Suppressor macrophage (primary cell): ENCODE data around the gene TMCC2.

ENCODE experiments used
- DNase-seq, 4 experiments: peaks; one replicate each; pipeline ENCODE4 v3.0.0-alpha.2; 2020 to 2022

Gene TMCC2

GRCh38 chr1:205303247-205303888 lies 75.6 kb downstream of the TMCC2 start:
- no peak for DNase-seq

- DNase-seq: no peak
Measured at GRCh38 chr1:205304046-205304694, 76.4 kb downstream of the TMCC2 start.

GRCh38 chr1:205304695-205305070 lies 76.9 kb downstream of the TMCC2 start:
- DNase-seq: no peak

GRCh38 chr1:205306929-205307566 lies 79.3 kb downstream of the TMCC2 start:
- no peak for DNase-seq

GRCh38 chr1:205309741-205310140 lies 82.0 kb downstream of the TMCC2 start:
- DNase-seq: no peak

GRCh38 chr1:205310976-205311704 lies 83.4 kb downstream of the TMCC2 start:
- peak; percentile 55 to 90 (median 76) for DNase-seq

- DNase-seq: no peak
Measured at GRCh38 chr1:205312866-205313562, 85.3 kb downstream of the TMCC2 start.

GRCh38 chr1:205313563-205314308 lies 86.0 kb downstream of the TMCC2 start:
- peak; percentile 78 to 87 (median 84) for DNase-seq

- no peak for DNase-seq
Measured at GRCh38 chr1:205315008-205315618, 87.4 kb downstream of the TMCC2 start.

- DNase-seq: peak in 3 of 4 experiments; percentile 14 to 27 (median 27)
Measured at GRCh38 chr1:205316161-205316566, 88.4 kb downstream of the TMCC2 start.

GRCh38 chr1:205317311-205317917 lies 89.7 kb downstream of the TMCC2 start:
- peak in 1 of 4 experiments; percentile 11 for DNase-seq

- DNase-seq: peak in 3 of 4 experiments; percentile 23 to 34 (median 30)
Measured at GRCh38 chr1:205318231-205318991, 90.7 kb downstream of the TMCC2 start.

GRCh38 chr1:205319081-205320018 lies 91.6 kb downstream of the TMCC2 start:
- DNase-seq: peak; percentile 42 to 60 (median 52)

GRCh38 chr1:205321162-205321958 lies 93.6 kb downstream of the TMCC2 start, which contains the start of gene NUAK2:
NUAK2 (minus strand) TSS chr1:205321745; CDS start chr1:205321628, 117 bp downstream.
- peak; percentile 88 to 96 (median 92) for DNase-seq

GRCh38 chr1:205321959-205322283 lies 94.2 kb downstream of the TMCC2 start:
- DNase-seq: no peak
